Measurements from ENCODE around the gene ZNF512. TPM values are rescaled to one million over a fixed set of nuclear protein-coding genes. Genes with fewer than 3 reads are reported as not detected.
A peak's percentile ranks its signal among the peaks of the same experiment; 100 is the strongest.

ZNF512 gene
- total RNA-seq, 1 donor from 2014 or later, result 52.5 TPM

DNA sequence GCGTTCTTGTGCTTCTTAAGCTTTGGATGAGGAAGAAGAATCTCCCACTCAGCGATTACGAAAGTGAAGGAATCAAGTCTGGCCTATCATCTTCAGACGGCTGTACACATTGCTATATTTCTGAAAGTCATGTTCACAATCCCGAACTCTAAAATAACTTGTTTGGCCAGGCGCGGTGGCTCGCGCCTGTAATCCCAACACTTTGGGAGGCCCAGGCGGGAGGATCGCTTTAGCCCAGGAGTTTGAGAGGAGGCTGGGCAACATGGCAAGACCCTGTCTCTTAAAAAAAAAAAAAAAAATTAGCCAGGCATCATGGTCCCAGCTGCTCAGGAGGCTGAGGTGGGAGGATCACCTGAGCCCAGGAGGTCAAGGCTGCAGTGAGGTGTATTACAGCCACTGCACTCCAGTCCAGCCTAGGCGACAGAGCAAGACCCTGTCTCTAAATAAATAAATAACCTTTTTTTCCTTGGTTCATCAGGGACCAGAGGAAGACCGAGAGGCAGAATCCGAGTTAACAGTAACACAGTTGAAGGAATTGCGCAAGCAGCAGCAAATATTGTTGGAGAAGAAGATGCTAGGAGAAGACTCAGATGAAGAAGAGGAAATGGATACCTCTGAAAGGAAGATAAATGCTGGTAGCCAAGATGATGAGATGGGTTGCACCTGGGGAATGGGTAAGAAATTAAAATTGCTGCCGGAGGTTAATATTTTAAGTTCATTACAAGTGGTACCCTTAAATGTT lies 82.0 kb downstream of the ZNF512 start:
- Mint-ChIP-seq H3K4me1 (ENCODE audit: unreplicated experiment) (peaks cover 29% of the 10 kb centered on the region), H3K36me3 (ENCODE audit: unreplicated experiment) (peaks cover 36% of the 10 kb centered on the region), H3K27me3 (ENCODE audit: unreplicated experiment) (no peaks in the 10 kb centered on the region), H3K4me3 (ENCODE audit: unreplicated experiment) (peak overlapping the region; percentile 97), H3K9me3 (ENCODE audit: unreplicated experiment) (no peaks in the 10 kb centered on the region), H3K27ac (ENCODE audit: unreplicated experiment) (peak overlapping the region; percentile 99)
- DNase-seq (ENCODE audit: extremely low spot score, unreplicated experiment), result no peak
- TF ChIP-seq, protein P1, sequence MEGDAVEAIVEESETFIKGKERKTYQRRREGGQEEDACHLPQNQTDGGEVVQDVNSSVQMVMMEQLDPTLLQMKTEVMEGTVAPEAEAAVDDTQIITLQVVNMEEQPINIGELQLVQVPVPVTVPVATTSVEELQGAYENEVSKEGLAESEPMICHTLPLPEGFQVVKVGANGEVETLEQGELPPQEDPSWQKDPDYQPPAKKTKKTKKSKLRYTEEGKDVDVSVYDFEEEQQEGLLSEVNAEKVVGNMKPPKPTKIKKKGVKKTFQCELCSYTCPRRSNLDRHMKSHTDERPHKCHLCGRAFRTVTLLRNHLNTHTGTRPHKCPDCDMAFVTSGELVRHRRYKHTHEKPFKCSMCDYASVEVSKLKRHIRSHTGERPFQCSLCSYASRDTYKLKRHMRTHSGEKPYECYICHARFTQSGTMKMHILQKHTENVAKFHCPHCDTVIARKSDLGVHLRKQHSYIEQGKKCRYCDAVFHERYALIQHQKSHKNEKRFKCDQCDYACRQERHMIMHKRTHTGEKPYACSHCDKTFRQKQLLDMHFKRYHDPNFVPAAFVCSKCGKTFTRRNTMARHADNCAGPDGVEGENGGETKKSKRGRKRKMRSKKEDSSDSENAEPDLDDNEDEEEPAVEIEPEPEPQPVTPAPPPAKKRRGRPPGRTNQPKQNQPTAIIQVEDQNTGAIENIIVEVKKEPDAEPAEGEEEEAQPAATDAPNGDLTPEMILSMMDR (IDR thresholded peaks at IDR 0.05), result no peak

DNA sequence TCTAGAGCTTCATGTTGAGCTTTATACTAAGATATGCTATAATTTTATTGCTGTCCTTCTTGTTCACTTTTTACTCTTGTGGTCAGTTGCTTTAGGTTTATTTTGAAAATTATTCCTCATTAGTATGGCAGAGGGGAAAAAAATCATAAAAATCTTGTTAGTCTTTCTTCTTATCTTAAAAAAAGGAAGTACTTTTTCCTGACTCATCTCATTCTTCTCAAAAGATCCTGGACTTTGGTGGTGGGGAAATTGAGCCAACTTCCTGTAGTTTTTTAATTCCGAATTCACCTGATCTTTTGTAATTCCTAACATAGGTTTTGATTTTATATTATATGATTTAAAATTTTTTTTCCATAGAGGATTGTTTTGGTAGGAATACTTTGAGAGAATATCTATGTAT lies 84.6 kb downstream of the ZNF512 start:
- Mint-ChIP-seq H3K27me3 (ENCODE audit: unreplicated experiment) (no peaks in the 10 kb centered on the region), H3K36me3 (ENCODE audit: unreplicated experiment) (peaks cover 32% of the 10 kb centered on the region), H3K9me3 (ENCODE audit: unreplicated experiment) (no peaks in the 10 kb centered on the region), H3K4me3 (ENCODE audit: unreplicated experiment) (no peak overlapping the region), H3K27ac (ENCODE audit: unreplicated experiment) (no peak overlapping the region), H3K4me1 (ENCODE audit: unreplicated experiment) (peaks cover 19% of the 10 kb centered on the region)
- DNase-seq (ENCODE audit: extremely low spot score, unreplicated experiment), result no peak
- TF ChIP-seq, protein P1 (IDR thresholded peaks at IDR 0.05), result no peak

DNA sequence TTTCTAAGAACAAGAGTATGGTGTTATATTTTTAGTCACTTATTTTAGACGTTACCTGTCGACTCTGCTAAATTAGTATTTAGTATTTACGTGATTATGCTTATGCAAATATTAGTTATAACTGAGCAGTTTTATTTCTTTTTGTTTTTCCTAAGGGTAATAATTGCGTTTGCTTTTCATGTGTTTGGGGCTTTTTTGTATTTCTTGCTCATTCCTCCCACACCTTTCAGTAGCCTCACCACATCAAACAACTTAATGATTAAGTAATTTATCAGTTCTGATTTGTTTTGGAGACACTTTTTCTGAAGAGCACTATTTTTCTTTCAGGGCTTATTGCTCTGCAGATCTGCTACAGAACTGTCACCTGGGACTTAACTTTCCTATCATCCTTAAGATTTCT lies 88.4 kb downstream of the ZNF512 start:
- H3K36me3 Mint-ChIP-seq (ENCODE audit: unreplicated experiment), result peaks cover 46% of the 10 kb centered on the region
- TF ChIP-seq, protein P1 (IDR thresholded peaks at IDR 0.05), result no peak
- DNase-seq (ENCODE audit: extremely low spot score, unreplicated experiment), result no peak
- H3K27me3 Mint-ChIP-seq (ENCODE audit: unreplicated experiment), result no peaks in the 10 kb centered on the region
- H3K4me3 Mint-ChIP-seq (ENCODE audit: unreplicated experiment), result no peak overlapping the region
- no peak overlapping the region for H3K27ac Mint-ChIP-seq (ENCODE audit: unreplicated experiment)
- no peaks in the 10 kb centered on the region for H3K4me1 Mint-ChIP-seq (ENCODE audit: unreplicated experiment)
- no peaks in the 10 kb centered on the region for H3K9me3 Mint-ChIP-seq (ENCODE audit: unreplicated experiment)

Other genes starting within 250 kb of the ZNF512 start
- 57.4 and 59.4 TPM in 2 replicates for gene GTF3C2, start 226.3 kb upstream of the ZNF512 start, total RNA-seq
- gene EIF2B4, start 212.7 kb upstream of the ZNF512 start, total RNA-seq, result 50.0 and 50.4 TPM in 2 replicates
- 124 and 134 TPM in 2 replicates for gene SNX17, start 212.4 kb upstream of the ZNF512 start, total RNA-seq
- gene ZNF513, start 202.3 kb upstream of the ZNF512 start, total RNA-seq, result 15.7 and 19.1 TPM in 2 replicates
- 70.7 and 74.2 TPM in 2 replicates for gene PPM1G, start 173.5 kb upstream of the ZNF512 start, total RNA-seq
- gene NRBP1, start 154.4 kb upstream of the ZNF512 start, total RNA-seq, result 129 and 137 TPM in 2 replicates
- 2.3 and 3.2 TPM in 2 replicates for gene KRTCAP3, start 140.7 kb upstream of the ZNF512 start, total RNA-seq
- gene IFT172, start 93.3 kb upstream of the ZNF512 start, total RNA-seq, result 42.5 and 46.4 TPM in 2 replicates
- 9.6 and 10.5 TPM in 2 replicates for gene FNDC4, start 87.8 kb upstream of the ZNF512 start, total RNA-seq
- not detected in 2 replicates for gene GCKR, start 86.2 kb upstream of the ZNF512 start, total RNA-seq
- gene CCDC121, start 46.0 kb downstream of the ZNF512 start, total RNA-seq, result 2.1 and 2.5 TPM in 2 replicates
- 28.6 and 28.8 TPM in 2 replicates for gene GPN1, start 46.0 kb downstream of the ZNF512 start, total RNA-seq
- gene SUPT7L, start 80.6 kb downstream of the ZNF512 start, total RNA-seq, result 37.9 and 41.2 TPM in 2 replicates
- 20.5 and 20.7 TPM in 2 replicates for gene SLC4A1AP, start 80.8 kb downstream of the ZNF512 start, total RNA-seq
- gene MRPL33, start 188.7 kb downstream of the ZNF512 start, total RNA-seq, result 43.5 and 51.6 TPM in 2 replicates

Data from osteocyte (in vitro differentiated cells).